Neuronal stem cell (in vitro differentiated cells): ENCODE measurements around the gene TRAT1.

ENCODE experiments used
- DNase-seq: peaks from one replicate; pipeline ENCODE4 v3.0.0-alpha.2; 2013; ENCODE audit warnings: low spot score
- H2AFZ ChIP-seq: one replicate; pipeline ENCODE4 v1.6.1; 2013; ENCODE audit warnings: mild to moderate bottlenecking, low read length, inconsistent platforms
- H2AK5ac ChIP-seq: 2 replicates; pipeline ENCODE4 v1.6.1; 2013; ENCODE audit warnings: low read depth, mild to moderate bottlenecking, inconsistent platforms, low read length, moderate library complexity, mixed read lengths
- H2BK120ac ChIP-seq: 2 replicates; pipeline ENCODE4 v1.6.1; 2013; ENCODE audit warnings: low read depth, mild to moderate bottlenecking, inconsistent platforms, low read length, moderate library complexity, mixed read lengths
- H2BK12ac ChIP-seq: one replicate; pipeline ENCODE4 v1.6.1; 2013; ENCODE audit warnings: low read length, inconsistent platforms
- H2BK15ac ChIP-seq: 2 replicates; pipeline ENCODE4 v1.6.1; 2013; ENCODE audit warnings: mild to moderate bottlenecking, low read length, inconsistent platforms, mixed read lengths
- H2BK5ac ChIP-seq: one replicate; pipeline ENCODE4 v1.6.1; 2013; ENCODE audit warnings: inconsistent platforms, mild to moderate bottlenecking, low read length, moderate library complexity
- H3K14ac ChIP-seq: one replicate; pipeline ENCODE4 v1.6.1; 2013; ENCODE audit warnings: low read length, inconsistent platforms
- H3K18ac ChIP-seq: 2 replicates; pipeline ENCODE4 v1.6.1; 2013; ENCODE audit warnings: low read length, inconsistent platforms
- H3K23ac ChIP-seq: 2 replicates; pipeline ENCODE4 v1.6.1; 2013; ENCODE audit warnings: low read depth, mild to moderate bottlenecking, mixed read lengths, low read length, inconsistent platforms; ENCODE audit not compliant: poor library complexity
- H3K27ac ChIP-seq: replicated peaks from 3 replicates; pipeline ENCODE4 v1.5.1; 2013; ENCODE audit warnings: low read length, inconsistent platforms
- H3K27me3 ChIP-seq, 3 experiments: 2 replicates each; pipeline ENCODE4 v1.6.1; 2013; ENCODE audit warnings: low read length in 3 of 3, mild to moderate bottlenecking in 2 of 3, inconsistent platforms in 1 of 3, low read depth in 1 of 3, mixed read lengths in 1 of 3, moderate library complexity in 1 of 3; ENCODE audit not compliant: control insufficient read depth in 3 of 3, insufficient read depth in 3 of 3
- H3K36me3 ChIP-seq, 2 donors: replicated peaks in 1 of 2; 2 replicates each; pipeline ENCODE4 v1.6.1; 2013; ENCODE audit warnings: low read length in 2 of 2; ENCODE audit not compliant: control insufficient read depth in 2 of 2, insufficient read depth in 2 of 2
- H3K4ac ChIP-seq: 2 replicates; pipeline ENCODE4 v1.6.1; 2013; ENCODE audit warnings: inconsistent platforms, mild to moderate bottlenecking, low read length, moderate library complexity
- H3K4me1 ChIP-seq, 2 donors: 1 replicate in 1 of 2; 2 replicates in 1 of 2; pipeline ENCODE4 v1.6.1; 2013; ENCODE audit warnings: low read length in 2 of 2, low read depth in 1 of 2; ENCODE audit not compliant: control insufficient read depth in 2 of 2, insufficient read depth in 1 of 2
- H3K4me2 ChIP-seq: one replicate; pipeline ENCODE4 v1.6.1; 2013; ENCODE audit warnings: mild to moderate bottlenecking, low read length, inconsistent platforms; ENCODE audit not compliant: insufficient read depth, poor library complexity, severe bottlenecking
- H3K4me3 ChIP-seq, 2 donors: 2 replicates each; pipeline ENCODE4 v1.5.1; 2013; ENCODE audit warnings: low read length in 2 of 2, mild to moderate bottlenecking in 2 of 2, inconsistent platforms in 1 of 2, moderate library complexity in 1 of 2
- H3K79me1 ChIP-seq: one replicate; pipeline ENCODE4 v1.6.1; 2013; ENCODE audit warnings: low read depth, mild to moderate bottlenecking, inconsistent platforms, low read length, moderate library complexity
- H3K9ac ChIP-seq: one replicate; pipeline ENCODE4 v1.6.1; 2013; ENCODE audit warnings: mild to moderate bottlenecking, low read depth, low read length, inconsistent platforms; ENCODE audit not compliant: poor library complexity
- H3K9me3 ChIP-seq, 2 donors: replicated peaks in 1 of 2; 2 replicates each; pipeline versions ENCODE3 to v1.6.1; 2013; ENCODE audit warnings: low read length in 2 of 2, mild to moderate bottlenecking in 2 of 2, inconsistent platforms in 1 of 2, low read depth in 1 of 2, mixed read lengths in 1 of 2, moderate library complexity in 1 of 2; ENCODE audit not compliant: control insufficient read depth in 2 of 2, insufficient read depth in 1 of 2
- H4K8ac ChIP-seq: one replicate; pipeline ENCODE4 v1.6.1; 2013; ENCODE audit warnings: low read depth, mild to moderate bottlenecking, inconsistent platforms, low read length, moderate library complexity
- H4K91ac ChIP-seq: one replicate; pipeline ENCODE4 v1.6.1; 2013; ENCODE audit warnings: low read length, low read depth, mild to moderate bottlenecking, inconsistent platforms; ENCODE audit not compliant: poor library complexity
- WGBS, 2 donors: extraction: QIAGEN DNeasy Blood & Tissue Kit; methylation state at CpG; one replicate each; pipeline ENCODE4 v1.1.7; 2013; ENCODE audit warnings: missing lambda C conversion rate in 2 of 2, mixed read lengths in 1 of 2; ENCODE audit not compliant: insufficient read length in 2 of 2, insufficient replicate concordance in 1 of 2; ENCODE audit errors: extremely low coverage in 2 of 2; 5-methylcytosine and 5-hydroxymethylcytosine counted together

TRAT1 gene

GRCh38 chr3:108834551-108834950 lies 12.0 kb downstream of the TRAT1 start:
- H3K14ac ChIP-seq: no peak overlapping the region
- H3K9me3 ChIP-seq: no peaks in the 10 kb centered on the region
- no peak overlapping the region for H3K18ac ChIP-seq
- H3K4me1 ChIP-seq: peaks cover 0 to 2% of the 10 kb centered on the region in 2 donors
- no peak overlapping the region for H4K91ac ChIP-seq
- H3K23ac ChIP-seq: no peak overlapping the region
- H3K79me1 ChIP-seq: no peaks in the 10 kb centered on the region
- H3K27me3 ChIP-seq: no peaks in the 10 kb centered on the region
- no peak overlapping the region for H2BK12ac ChIP-seq
- H3K9ac ChIP-seq: no peak overlapping the region
- no peak overlapping the region for H3K27ac ChIP-seq
- no peaks in the 10 kb centered on the region for H3K36me3 ChIP-seq
- no peak overlapping the region for H3K4me2 ChIP-seq
- H2BK5ac ChIP-seq: no peak overlapping the region
- no peak overlapping the region for H2BK15ac ChIP-seq
- no peak for DNase-seq
- H2AFZ ChIP-seq: no peak overlapping the region
- H3K4ac ChIP-seq: no peak overlapping the region
- H4K8ac ChIP-seq: no peak overlapping the region
- no CpG with 5 or more reads among the region's 1 CpG for WGBS, 2 donors
- H2BK120ac ChIP-seq: no peak overlapping the region
- H3K4me3 ChIP-seq: no peak overlapping the region
- H2AK5ac ChIP-seq: no peak overlapping the region

- H3K27me3 ChIP-seq: no peaks in the 10 kb centered on the region
- H2AK5ac ChIP-seq: no peak overlapping the region
- H4K8ac ChIP-seq: no peak overlapping the region
- H3K4me3 ChIP-seq: no peak overlapping the region
- H3K79me1 ChIP-seq: no peaks in the 10 kb centered on the region
- no peak overlapping the region for H3K23ac ChIP-seq
- no peak overlapping the region for H2BK12ac ChIP-seq
- H3K27ac ChIP-seq: no peak overlapping the region
- no peak overlapping the region for H3K18ac ChIP-seq
- H3K4ac ChIP-seq: no peak overlapping the region
- H2BK120ac ChIP-seq: no peak overlapping the region
- no peak overlapping the region for H3K4me2 ChIP-seq
- peaks cover 0 to 2% of the 10 kb centered on the region in 2 donors for H3K4me1 ChIP-seq
- no peak for DNase-seq
- no CpG with 5 or more reads among the region's 2 CpGs for WGBS, 2 donors
- no peak overlapping the region for H2BK5ac ChIP-seq
- H3K9me3 ChIP-seq: no peaks in the 10 kb centered on the region
- H3K36me3 ChIP-seq: no peaks in the 10 kb centered on the region
- no peak overlapping the region for H3K14ac ChIP-seq
- H3K9ac ChIP-seq: no peak overlapping the region
- no peak overlapping the region for H4K91ac ChIP-seq
- no peak overlapping the region for H2AFZ ChIP-seq
- no peak overlapping the region for H2BK15ac ChIP-seq
Measured at GRCh38 chr3:108835101-108835500, 12.5 kb downstream of the TRAT1 start.

GRCh38 chr3:108838436-108838835 lies 15.8 kb downstream of the TRAT1 start:
- Histone ChIP-seq H2BK120ac (no peak overlapping the region), H3K79me1 (no peaks in the 10 kb centered on the region), H3K14ac (no peak overlapping the region), H3K9me3 (no peaks in the 10 kb centered on the region), H3K23ac (no peak overlapping the region), H3K9ac (no peak overlapping the region), H3K4ac (no peak overlapping the region), H3K18ac (no peak overlapping the region), H2AK5ac (no peak overlapping the region), H3K4me3 (no peak overlapping the region), H4K91ac (no peak overlapping the region), H3K36me3 (no peaks in the 10 kb centered on the region), H2BK15ac (no peak overlapping the region), H3K4me1 (no peaks in the 10 kb centered on the region), H2AFZ (no peak overlapping the region), H2BK12ac (no peak overlapping the region), H3K27ac (no peak overlapping the region), H3K4me2 (no peak overlapping the region), H4K8ac (no peak overlapping the region), H3K27me3 (no peaks in the 10 kb centered on the region), H2BK5ac (no peak overlapping the region)
- no CpG with 5 or more reads among the region's 3 CpGs for WGBS, 2 donors
- DNase-seq: no peak

- no peak overlapping the region for H3K4me2 ChIP-seq
- no peak overlapping the region for H3K23ac ChIP-seq
- no peak overlapping the region for H2BK15ac ChIP-seq
- no peak overlapping the region for H2AFZ ChIP-seq
- no peaks in the 10 kb centered on the region for H3K9me3 ChIP-seq
- no peak overlapping the region for H3K18ac ChIP-seq
- WGBS, 2 donors: no CpG with 5 or more reads among the region's 5 CpGs
- no peaks in the 10 kb centered on the region for H3K4me1 ChIP-seq
- H2BK5ac ChIP-seq: no peak overlapping the region
- no peak overlapping the region for H4K91ac ChIP-seq
- no peak overlapping the region for H2BK120ac ChIP-seq
- H4K8ac ChIP-seq: no peak overlapping the region
- no peaks in the 10 kb centered on the region for H3K27me3 ChIP-seq
- no peak overlapping the region for H3K4ac ChIP-seq
- no peak overlapping the region for H2BK12ac ChIP-seq
- H3K79me1 ChIP-seq: no peaks in the 10 kb centered on the region
- no peak overlapping the region for H3K9ac ChIP-seq
- H3K36me3 ChIP-seq: no peaks in the 10 kb centered on the region
- no peak overlapping the region for H3K14ac ChIP-seq
- no peak overlapping the region for H2AK5ac ChIP-seq
- no peak for DNase-seq
- no peak overlapping the region for H3K27ac ChIP-seq
- H3K4me3 ChIP-seq: no peak overlapping the region
Measured at GRCh38 chr3:108845709-108846293, 23.2 kb downstream of the TRAT1 start.
